Stimulated activated CD4-positive, alpha-beta T cell treated with anti-CD3 and anti-CD28 coated beads, Interleukin-1b, Interleukin-23, amount 100 ng/mL, for 4 hours (primary cell): ENCODE measurements around the gene DEFB108B.
A peak's percentile ranks its signal among the peaks of the same experiment; 100 is the strongest.
"Not testable (repeated sequence)": the region's sequence is repeated elsewhere in the genome, so short reads cannot be mapped to it uniquely, and the experiment has no call there.

Source experiments
- DNase-seq, 2 donors: peaks; one replicate each; pipeline ENCODE4 v3.0.0-alpha.2; 2020; ENCODE audit warnings: low read depth in 2 of 2

Gene DEFB108B

GRCh38 chr11:71813481-71814355, 19.3 kb upstream of the DEFB108B start:
- peak; percentile 69 to 70 for DNase-seq

DNA sequence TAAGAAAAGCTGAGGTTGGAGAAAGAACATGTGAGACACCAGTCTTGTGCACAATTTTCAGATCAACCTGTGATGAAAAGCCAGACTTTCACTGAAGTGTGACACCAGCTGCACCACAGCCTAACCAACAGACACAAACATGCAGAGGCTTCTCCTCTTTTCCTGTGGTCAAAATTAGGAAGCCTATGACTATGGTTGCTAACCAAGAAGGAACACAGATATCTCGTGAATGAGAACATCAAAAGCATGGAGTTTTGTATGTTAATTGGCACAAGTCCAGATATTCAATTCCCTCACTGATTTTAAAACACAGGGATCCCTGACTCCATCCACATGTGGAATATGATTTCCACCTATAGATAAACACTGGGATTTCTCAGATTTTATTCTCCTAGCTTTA, 11.5 kb upstream of the DEFB108B start:
- not testable (repeated sequence) for DNase-seq

GRCh38 chr11:71829247-71829646, 3.8 kb upstream of the DEFB108B start:
- DNase-seq = not testable (repeated sequence)

DNA sequence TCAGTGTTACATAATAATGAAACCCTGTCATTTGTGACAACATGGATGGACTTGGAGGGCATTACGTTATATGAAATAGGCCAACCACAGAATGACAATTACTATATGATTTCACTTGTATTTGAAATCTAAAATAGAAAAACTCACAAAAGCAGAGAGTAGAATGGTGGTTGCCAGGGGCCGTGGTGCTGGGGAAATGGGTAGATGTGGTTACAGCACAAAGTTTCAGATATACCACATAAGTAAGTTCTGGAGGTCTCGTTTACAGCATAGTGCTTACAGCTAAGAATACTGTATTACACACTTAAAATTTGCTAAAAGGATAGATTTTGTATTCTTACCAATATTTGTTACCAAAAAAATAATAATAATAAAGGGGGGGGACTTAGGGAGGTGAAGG, 3.3 kb upstream of the DEFB108B start:
- not testable (repeated sequence) for DNase-seq

GRCh38 chr11:71842720-71843119, 9.7 kb downstream of the DEFB108B start:
- DNase-seq = not testable (repeated sequence)

DNA sequence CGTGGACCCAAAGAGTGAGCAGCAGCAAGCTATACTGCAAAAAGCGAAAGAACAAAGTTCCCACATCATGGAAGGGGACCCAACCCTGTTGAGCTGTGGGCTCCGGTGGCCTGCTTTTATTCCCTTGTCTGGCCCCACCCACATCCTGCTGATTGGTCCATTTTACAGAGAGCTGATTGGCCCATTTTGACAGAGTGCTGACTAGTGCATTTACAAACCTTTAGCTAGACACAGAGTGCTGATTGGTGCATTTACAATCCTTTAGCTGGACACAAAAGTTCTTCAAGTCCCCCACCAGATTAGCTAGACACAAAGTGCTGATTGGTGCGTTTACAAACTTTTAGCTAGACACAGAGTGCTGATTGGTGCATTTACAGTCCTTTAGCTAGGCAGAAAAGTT, 10.4 kb downstream of the DEFB108B start:
- DNase-seq = not testable (repeated sequence)

- DNase-seq = no peak
Observed at GRCh38 chr11:71843858-71844257, 10.9 kb downstream of the DEFB108B start.

DNA sequence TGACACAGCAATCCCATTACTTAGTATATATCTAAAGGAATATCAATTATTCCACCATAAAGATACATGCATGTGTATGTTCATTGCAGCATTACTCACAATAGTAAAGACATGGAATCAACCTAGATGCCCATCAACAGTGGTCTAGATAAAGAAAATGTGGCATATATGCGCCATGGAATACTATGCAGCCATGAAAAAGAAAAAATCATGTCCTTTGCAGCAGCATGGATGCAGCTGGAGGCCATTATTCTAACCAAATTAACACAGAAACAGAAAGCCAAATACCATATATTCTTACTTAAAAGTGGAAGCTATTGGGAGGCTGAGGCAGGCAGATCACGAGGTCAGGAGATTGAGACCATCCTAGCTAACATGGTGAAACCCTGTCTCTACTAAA, 20.9 kb downstream of the DEFB108B start:
- DNase-seq = not testable (repeated sequence)

DNA sequence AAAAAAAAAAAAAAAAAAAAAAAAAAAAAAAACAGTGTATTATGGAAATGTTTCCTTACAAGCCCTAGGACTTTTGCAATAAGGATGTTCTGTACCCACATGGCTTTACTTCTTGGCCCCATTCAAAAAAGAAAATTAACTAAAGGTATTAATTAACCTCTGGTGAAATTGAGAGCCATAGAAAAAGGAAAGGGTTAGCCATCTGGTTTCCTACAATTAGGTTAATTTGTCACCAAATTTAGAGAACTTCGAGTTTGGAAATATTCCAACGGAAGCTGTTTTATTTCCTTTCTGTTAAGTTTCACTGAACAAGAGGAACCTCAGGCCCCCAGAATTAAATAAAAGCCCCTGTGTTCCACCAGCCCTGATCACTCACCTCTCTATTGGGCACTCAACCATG, 22.9 kb downstream of the DEFB108B start:
- DNase-seq = not testable (repeated sequence)

GRCh38 chr11:71860835-71861234, 27.8 kb downstream of the DEFB108B start:
- not testable (repeated sequence) for DNase-seq

DNA sequence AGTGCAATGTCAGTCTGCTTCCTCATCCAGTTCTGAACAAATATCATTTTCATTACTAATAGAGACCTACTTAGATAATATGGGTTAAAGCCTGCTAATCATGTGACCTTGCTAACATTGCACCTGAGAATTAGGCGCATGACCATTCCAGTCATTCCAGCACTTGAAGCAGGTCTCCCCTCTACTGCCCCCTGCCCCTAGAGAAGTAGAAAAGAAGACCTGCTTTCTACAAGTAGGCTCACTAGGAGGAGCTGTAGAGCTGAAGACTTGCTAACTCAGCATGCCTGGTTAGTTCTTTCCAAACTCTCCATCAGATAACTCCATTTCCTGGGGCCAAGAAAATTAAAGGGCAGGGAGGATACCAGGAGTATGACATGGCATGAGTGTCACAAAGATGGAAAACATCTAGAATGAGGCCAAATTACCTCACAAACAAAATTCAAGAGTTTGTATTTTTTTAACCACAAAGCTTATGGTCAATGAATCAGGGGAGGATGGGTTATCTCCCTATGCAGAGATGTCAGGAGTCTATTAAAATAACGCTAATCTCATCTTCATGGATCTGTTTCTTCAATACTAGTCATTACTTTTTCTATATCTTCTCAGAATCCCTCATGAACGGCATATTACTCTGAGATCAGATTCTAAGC, 31.1 kb downstream of the DEFB108B start:
- not testable (repeated sequence) for DNase-seq

DNA sequence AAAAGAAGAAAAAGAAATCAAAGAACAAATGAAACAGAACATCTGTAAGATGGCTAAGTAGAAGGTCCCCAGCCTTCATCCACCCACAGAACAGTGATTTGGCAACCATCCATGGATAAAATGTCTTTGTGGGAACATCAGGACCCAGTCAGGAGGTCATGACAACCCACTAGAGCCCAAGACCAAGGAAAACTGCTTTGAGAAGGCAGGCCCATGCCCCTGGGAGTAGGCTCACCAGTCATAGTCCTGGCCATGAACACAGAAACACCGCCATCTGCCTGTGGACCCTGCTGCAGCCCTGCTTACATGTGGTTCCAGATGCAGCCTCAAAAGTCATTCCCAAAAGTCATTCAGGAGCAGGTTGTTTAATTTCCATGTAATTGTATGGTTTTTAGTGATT, 34.2 kb downstream of the DEFB108B start:
- DNase-seq = not testable (repeated sequence)

GRCh38 chr11:71869931-71870330, 36.9 kb downstream of the DEFB108B start:
- DNase-seq = not testable (repeated sequence)

DNA sequence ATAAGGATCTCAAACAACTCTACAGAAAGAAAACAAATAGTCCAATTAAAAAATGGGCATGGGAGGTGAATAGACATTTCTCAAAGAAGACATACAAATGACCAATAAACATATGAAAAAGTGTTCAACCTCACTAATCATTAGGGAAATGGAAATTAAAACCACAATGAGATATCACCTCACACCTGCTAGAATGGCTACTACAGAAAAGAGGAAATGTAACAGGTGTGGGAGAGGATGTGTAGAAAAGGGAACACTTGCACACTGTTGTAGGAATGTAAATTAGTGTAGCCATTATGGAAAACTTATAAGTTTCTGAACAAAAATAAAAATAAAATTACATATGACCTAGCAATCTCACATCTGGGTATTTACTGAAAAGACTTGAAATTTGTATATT, 37.7 kb downstream of the DEFB108B start:
- DNase-seq = not testable (repeated sequence)

GRCh38 chr11:71876262-71876661, 43.3 kb downstream of the DEFB108B start:
- DNase-seq = not testable (repeated sequence)

GRCh38 chr11:71878059-71878458, 45.1 kb downstream of the DEFB108B start, which contains the start of gene DEFB131B:
Gene DEFB131B, plus strand, starts transcription at chr11:71878453. Its CDS starts 0 bp downstream, at chr11:71878453.
- DNase-seq = not testable (repeated sequence)

DNA sequence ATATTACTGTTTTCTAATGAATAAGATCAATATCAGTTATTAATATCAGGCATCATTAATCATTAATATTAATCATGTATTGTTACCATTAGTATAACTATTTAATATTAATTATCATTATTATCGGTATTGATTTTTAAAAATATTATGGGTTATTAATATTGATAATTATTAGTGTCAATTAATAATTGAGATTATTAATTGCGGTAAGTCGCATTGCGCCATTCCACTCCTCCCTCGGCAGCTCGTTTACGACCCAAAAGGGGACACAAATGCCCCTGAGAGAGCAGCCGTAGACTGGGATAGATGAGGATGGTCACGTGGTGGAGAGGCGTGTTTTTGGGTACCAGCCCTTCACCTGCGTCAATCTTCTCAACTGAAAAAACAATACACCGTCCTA, 52.8 kb downstream of the DEFB108B start:
- not testable (repeated sequence) for DNase-seq
